ENCODE measurements around the gene A1BG.
"Not testable (repeated sequence)": the region's sequence is repeated elsewhere in the genome, so short reads cannot be mapped to it uniquely, and the experiment has no call there.

Gene A1BG

GRCh38 chr19:58385313-58385890 lies 32.1 kb upstream of the A1BG start:
- Histone ChIP-seq H3K36me3 (ENCODE audit: control insufficient read depth, insufficient read depth, low read length) (peaks cover 26% of the 10 kb centered on the region), H3K4me1 (ENCODE audit: control insufficient read depth, insufficient read depth, low read length, poor library complexity, severe bottlenecking) (peaks cover 27% of the 10 kb centered on the region), H3K27ac (ENCODE audit: low read depth, low read length, severe bottlenecking) (peak overlapping the region; percentile 5), H3K9me3 (ENCODE audit: control insufficient read depth, low read length) (no peaks in the 10 kb centered on the region), H3K4me3 (ENCODE audit: extremely low read depth, insufficient read depth, low read length, poor library complexity, severe bottlenecking) (peak overlapping the region; percentile 81)
- WGBS, 2 experiments (ENCODE audit: insufficient coverage in 2 of 2), result 93 to 94% methylated on average over 9 of the region's 9 CpGs

DNA sequence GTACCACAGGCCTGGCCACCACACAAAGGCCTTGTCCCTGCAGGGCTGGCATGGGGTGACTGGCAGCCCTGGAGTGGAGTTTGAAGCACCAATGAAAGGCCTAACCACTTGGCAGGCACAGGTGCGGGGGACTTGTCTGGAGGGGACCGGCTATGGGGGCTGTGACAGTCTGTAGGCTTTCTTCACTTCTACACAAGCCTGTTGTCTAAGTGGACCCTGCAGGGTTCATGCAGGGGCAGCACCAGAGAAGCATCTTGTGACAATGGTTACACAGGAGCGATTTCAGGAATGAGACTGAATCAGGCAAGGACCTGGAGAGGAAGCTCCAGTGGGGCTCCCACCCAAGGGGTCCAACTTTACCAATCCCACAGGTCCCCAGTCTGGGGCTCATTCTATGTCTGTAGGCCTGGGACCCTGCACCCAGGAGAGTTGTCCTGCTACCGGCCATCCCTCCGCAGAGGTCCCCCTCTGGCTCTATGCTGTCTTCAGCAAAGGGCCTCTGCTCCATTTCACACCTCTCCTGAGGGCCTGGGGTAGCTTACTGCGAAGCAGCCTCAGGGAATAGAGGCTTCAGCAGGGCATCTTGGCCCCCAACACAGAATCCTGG lies 29.8 kb upstream of the A1BG start:
- Histone ChIP-seq H3K4me3 (ENCODE audit: extremely low read depth, insufficient read depth, low read length, poor library complexity, severe bottlenecking) (no peak overlapping the region), H3K9me3 (ENCODE audit: control insufficient read depth, low read length) (no peaks in the 10 kb centered on the region), H3K27ac (ENCODE audit: low read depth, low read length, severe bottlenecking) (no peak overlapping the region), H3K36me3 (ENCODE audit: control insufficient read depth, insufficient read depth, low read length) (peaks cover 6% of the 10 kb centered on the region), H3K4me1 (ENCODE audit: control insufficient read depth, insufficient read depth, low read length, poor library complexity, severe bottlenecking) (peaks cover 14% of the 10 kb centered on the region)
- 85 to 95% methylated on average over 5 of the region's 6 CpGs for WGBS, 2 experiments (ENCODE audit: insufficient coverage in 2 of 2)

DNA sequence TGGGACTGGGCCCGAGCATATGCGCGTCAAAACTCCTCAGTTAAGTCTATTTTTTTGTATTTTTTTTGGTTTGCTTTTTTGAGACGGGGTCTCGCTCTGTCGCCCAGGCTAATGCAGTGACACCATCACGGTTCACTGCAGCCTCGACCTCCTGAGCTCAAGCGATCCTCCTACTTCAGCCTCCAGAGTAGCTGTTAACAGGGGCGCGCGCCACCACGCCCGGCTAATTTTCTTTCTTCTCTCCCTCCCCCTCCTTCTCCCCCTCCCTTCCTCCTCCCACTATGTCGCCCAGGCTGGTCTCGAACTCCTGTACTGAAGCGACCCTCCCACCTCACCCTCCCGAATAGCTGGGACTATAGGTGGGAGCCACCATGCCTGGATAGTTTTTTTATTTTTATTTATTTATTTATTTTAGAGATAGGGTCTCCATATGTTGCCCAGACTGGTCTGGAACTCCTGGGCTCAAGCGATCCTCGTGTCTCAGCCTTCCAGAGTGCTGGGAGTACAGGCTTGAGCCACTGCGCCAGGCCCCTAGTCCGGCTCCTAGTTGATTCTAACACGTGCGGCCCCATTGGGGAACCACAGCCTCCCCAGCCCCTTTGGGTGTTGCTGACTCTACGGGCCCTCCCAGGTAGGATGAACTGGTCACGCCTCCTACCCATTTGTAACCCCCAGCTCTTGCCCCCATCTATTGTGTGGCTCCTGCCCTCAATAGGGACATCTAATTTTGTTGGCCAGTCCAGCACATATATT lies 28.3 kb upstream of the A1BG start:
- Histone ChIP-seq H3K27ac (ENCODE audit: low read depth, low read length, severe bottlenecking) (peak overlapping the region; percentile 57), H3K9me3 (ENCODE audit: control insufficient read depth, low read length) (no peaks in the 10 kb centered on the region), H3K4me3 (ENCODE audit: extremely low read depth, insufficient read depth, low read length, poor library complexity, severe bottlenecking) (peak overlapping the region; percentile 64), H3K36me3 (ENCODE audit: control insufficient read depth, insufficient read depth, low read length) (no peaks in the 10 kb centered on the region), H3K4me1 (ENCODE audit: control insufficient read depth, insufficient read depth, low read length, poor library complexity, severe bottlenecking) (peaks cover 11% of the 10 kb centered on the region)
- 55 to 67% methylated on average over 14 to 23 of the region's 26 CpGs for WGBS, 2 experiments (ENCODE audit: insufficient coverage in 2 of 2)

GRCh38 chr19:58380662-58381459 lies 27.6 kb upstream of the A1BG start, which contains the start of gene ZNF837:
ZNF837 (minus strand) TSS chr19:58381030; CDS start chr19:58369332, 11,698 bp downstream.
- H3K27ac ChIP-seq (ENCODE audit: low read depth, low read length, severe bottlenecking), result peak within 1 kb of the TSS; percentile 75
- no peaks in the 10 kb centered on the region for H3K36me3 ChIP-seq (ENCODE audit: control insufficient read depth, insufficient read depth, low read length)
- no peaks in the 10 kb centered on the region for H3K9me3 ChIP-seq (ENCODE audit: control insufficient read depth, low read length)
- WGBS, 2 experiments (ENCODE audit: insufficient coverage in 2 of 2), result 0% methylated on average over 64 to 65 of the region's 83 CpGs
- H3K4me1 ChIP-seq (ENCODE audit: control insufficient read depth, insufficient read depth, low read length, poor library complexity, severe bottlenecking), result peaks cover 8% of the 10 kb centered on the region
- H3K4me3 ChIP-seq (ENCODE audit: extremely low read depth, insufficient read depth, low read length, poor library complexity, severe bottlenecking), result peak within 1 kb of the TSS; percentile 64

DNA sequence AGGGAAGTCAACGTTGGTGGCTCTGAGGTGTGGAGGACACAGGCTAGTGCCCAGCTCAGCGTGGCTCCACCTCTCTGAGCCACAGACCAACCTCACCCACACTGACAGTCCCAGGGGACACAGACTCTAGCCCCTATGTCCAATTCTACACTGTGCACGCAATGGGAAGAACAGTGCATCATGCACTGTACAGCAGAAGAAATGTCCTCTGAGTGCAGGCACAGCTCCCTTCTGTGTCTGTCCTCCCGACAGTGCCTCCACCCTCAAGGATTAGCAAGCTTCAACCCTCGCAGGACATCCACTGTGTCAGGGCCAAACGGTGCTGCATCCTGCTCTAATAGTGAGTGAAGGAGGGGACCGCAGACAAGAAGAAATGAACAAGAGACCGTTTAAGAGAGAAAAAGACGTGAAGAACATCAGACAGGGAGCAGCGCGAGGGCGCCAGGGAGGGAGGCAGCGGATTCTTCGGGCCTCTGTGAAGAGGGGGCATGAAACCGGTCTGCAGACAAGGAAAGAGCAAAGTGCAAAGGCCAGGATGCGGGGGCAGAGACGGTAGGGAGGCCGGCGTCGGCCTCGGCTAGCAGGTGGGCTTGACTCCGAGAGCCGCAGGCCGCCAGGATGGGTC lies 26.9 kb upstream of the A1BG start:
- Histone ChIP-seq H3K36me3 (ENCODE audit: control insufficient read depth, insufficient read depth, low read length) (no peaks in the 10 kb centered on the region), H3K27ac (ENCODE audit: low read depth, low read length, severe bottlenecking) (peak overlapping the region; percentile 75), H3K9me3 (ENCODE audit: control insufficient read depth, low read length) (no peaks in the 10 kb centered on the region), H3K4me1 (ENCODE audit: control insufficient read depth, insufficient read depth, low read length, poor library complexity, severe bottlenecking) (peaks cover 1% of the 10 kb centered on the region), H3K4me3 (ENCODE audit: extremely low read depth, insufficient read depth, low read length, poor library complexity, severe bottlenecking) (peak overlapping the region; percentile 64)
- 11 to 15% methylated on average over 24 of the region's 24 CpGs for WGBS, 2 experiments (ENCODE audit: insufficient coverage in 2 of 2)

DNA sequence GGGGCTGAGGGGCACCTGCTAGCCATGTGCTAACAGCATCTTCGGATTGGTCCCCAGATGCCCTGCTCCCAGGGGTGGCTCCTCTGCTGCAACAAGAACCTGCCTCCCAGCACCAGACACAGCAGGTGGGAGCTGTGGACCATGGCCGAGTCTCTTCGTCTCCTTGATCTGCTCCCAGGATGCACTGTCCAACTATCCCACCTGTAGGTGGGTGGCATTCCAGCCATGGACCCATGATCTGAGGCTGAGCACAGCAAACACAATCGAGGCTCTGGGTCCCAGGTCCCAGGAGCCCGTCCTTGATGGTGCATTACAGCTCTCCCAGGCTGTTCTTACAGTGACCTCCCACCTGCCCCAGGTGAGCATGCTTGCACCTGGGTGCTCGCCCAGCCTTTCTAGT lies 26.0 kb upstream of the A1BG start:
- H3K9me3 ChIP-seq (ENCODE audit: control insufficient read depth, low read length), result no peaks in the 10 kb centered on the region
- H3K4me1 ChIP-seq (ENCODE audit: control insufficient read depth, insufficient read depth, low read length, poor library complexity, severe bottlenecking), result no peaks in the 10 kb centered on the region
- no peak overlapping the region for H3K4me3 ChIP-seq (ENCODE audit: extremely low read depth, insufficient read depth, low read length, poor library complexity, severe bottlenecking)
- no peak overlapping the region for H3K27ac ChIP-seq (ENCODE audit: low read depth, low read length, severe bottlenecking)
- 88 to 94% methylated on average over 6 of the region's 6 CpGs for WGBS, 2 experiments (ENCODE audit: insufficient coverage in 2 of 2)
- no peaks in the 10 kb centered on the region for H3K36me3 ChIP-seq (ENCODE audit: control insufficient read depth, insufficient read depth, low read length)

GRCh38 chr19:58376724-58377123 lies 23.4 kb upstream of the A1BG start:
- H3K36me3 ChIP-seq (ENCODE audit: control insufficient read depth, insufficient read depth, low read length); H3K4me3 ChIP-seq (ENCODE audit: extremely low read depth, insufficient read depth, low read length, poor library complexity, severe bottlenecking); H3K9me3 ChIP-seq (ENCODE audit: control insufficient read depth, low read length); H3K27ac ChIP-seq (ENCODE audit: low read depth, low read length, severe bottlenecking); H3K4me1 ChIP-seq (ENCODE audit: control insufficient read depth, insufficient read depth, low read length, poor library complexity, severe bottlenecking): not testable (repeated sequence)
- WGBS, 2 experiments (ENCODE audit: insufficient coverage in 2 of 2), result 98 to 100% methylated on average over 1 to 4 of the region's 7 CpGs

DNA sequence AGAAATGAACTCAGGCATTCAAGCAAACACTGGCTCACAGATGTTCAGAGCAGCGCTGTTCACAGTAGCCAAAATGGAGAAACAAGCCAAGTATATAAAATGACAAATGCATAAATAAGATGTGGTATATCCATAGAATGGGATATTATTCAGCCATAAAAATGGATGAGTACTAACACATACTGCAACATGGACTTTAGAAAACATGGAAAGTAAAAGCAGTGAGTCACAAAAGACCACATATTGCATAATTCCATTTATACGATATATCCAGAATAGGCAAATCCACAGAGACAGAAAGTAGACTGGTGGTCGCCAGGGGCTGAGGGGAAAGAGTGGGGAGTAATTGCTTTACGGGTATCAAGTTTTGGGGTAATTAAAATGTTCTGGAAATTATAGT lies 20.9 kb upstream of the A1BG start:
- H3K9me3 ChIP-seq (ENCODE audit: control insufficient read depth, low read length), result no peaks in the 10 kb centered on the region
- no peak overlapping the region for H3K4me3 ChIP-seq (ENCODE audit: extremely low read depth, insufficient read depth, low read length, poor library complexity, severe bottlenecking)
- H3K27ac ChIP-seq (ENCODE audit: low read depth, low read length, severe bottlenecking), result no peak overlapping the region
- H3K4me1 ChIP-seq (ENCODE audit: control insufficient read depth, insufficient read depth, low read length, poor library complexity, severe bottlenecking), result no peaks in the 10 kb centered on the region
- WGBS, 2 experiments (ENCODE audit: insufficient coverage in 2 of 2), result 90 to 100% methylated on average over 2 of the region's 4 CpGs
- H3K36me3 ChIP-seq (ENCODE audit: control insufficient read depth, insufficient read depth, low read length), result no peaks in the 10 kb centered on the region

DNA sequence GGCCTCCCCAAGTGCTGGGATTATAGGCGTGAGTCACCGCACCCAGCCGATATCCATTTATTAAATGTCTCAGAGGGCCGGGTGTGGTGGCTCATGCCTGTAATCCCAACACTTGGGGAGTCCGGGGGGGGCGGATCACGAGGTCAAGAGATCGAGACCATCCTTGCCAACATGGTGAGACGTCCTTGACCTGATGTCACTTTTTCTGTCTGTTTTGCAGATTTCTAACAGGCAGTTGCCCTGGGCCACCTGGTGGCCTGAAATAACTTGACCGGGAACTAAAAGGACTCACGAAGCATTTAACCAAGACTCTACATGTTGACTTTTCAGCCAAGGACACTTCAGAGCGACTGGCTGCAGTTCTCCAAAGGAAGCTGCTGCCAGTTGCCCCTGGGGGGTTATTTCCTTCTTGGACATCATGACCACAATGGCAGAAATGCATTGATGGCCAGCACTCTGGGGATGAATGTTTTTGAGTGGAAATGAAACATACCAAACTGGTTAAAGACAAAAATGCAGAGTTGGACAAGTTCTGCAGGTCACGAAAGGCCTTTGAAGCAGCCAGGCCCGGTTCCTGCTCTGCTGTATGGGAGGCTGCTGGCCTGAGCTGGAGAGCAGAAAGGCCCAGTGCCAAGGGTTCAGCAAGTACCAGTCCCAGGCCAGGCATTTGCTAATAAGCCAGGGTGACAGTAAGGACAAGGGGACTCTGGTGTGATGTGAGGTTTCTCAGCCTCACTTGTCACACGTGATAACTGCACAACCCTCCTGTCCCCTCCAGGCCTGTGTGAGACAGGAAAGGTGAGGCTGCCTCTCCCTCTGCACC lies 19.2 kb upstream of the A1BG start:
- Histone ChIP-seq H3K4me1 (ENCODE audit: control insufficient read depth, insufficient read depth, low read length, poor library complexity, severe bottlenecking) (no peaks in the 10 kb centered on the region), H3K27ac (ENCODE audit: low read depth, low read length, severe bottlenecking) (no peak overlapping the region), H3K9me3 (ENCODE audit: control insufficient read depth, low read length) (no peaks in the 10 kb centered on the region), H3K4me3 (ENCODE audit: extremely low read depth, insufficient read depth, low read length, poor library complexity, severe bottlenecking) (no peak overlapping the region), H3K36me3 (ENCODE audit: control insufficient read depth, insufficient read depth, low read length) (no peaks in the 10 kb centered on the region)
- WGBS, 2 experiments (ENCODE audit: insufficient coverage in 2 of 2), result 74 to 82% methylated on average over 14 to 15 of the region's 15 CpGs
